Measurements from ENCODE around the gene NACA2. TPM values are rescaled to one million over a fixed set of nuclear protein-coding genes. Genes with fewer than 3 reads are reported as not detected.

Gene NACA2
- total RNA-seq, 1 donor from 2014 or later, result not detected

- no peak for DNase-seq (ENCODE audit: low spot score)
- Mint-ChIP-seq H3K4me3 (ENCODE audit: unreplicated experiment) (no peak overlapping the region), H3K9me3 (ENCODE audit: low read depth) (peaks cover 37% of the 10 kb centered on the region), H3K27ac (ENCODE audit: unreplicated experiment) (no peak overlapping the region), H3K27me3 (ENCODE audit: low read depth) (no peaks in the 10 kb centered on the region), H3K36me3 (ENCODE audit: low read depth) (peaks cover 6% of the 10 kb centered on the region), H3K4me1 (ENCODE audit: low read depth) (peaks cover 10% of the 10 kb centered on the region)
- TF ChIP-seq, protein P1, sequence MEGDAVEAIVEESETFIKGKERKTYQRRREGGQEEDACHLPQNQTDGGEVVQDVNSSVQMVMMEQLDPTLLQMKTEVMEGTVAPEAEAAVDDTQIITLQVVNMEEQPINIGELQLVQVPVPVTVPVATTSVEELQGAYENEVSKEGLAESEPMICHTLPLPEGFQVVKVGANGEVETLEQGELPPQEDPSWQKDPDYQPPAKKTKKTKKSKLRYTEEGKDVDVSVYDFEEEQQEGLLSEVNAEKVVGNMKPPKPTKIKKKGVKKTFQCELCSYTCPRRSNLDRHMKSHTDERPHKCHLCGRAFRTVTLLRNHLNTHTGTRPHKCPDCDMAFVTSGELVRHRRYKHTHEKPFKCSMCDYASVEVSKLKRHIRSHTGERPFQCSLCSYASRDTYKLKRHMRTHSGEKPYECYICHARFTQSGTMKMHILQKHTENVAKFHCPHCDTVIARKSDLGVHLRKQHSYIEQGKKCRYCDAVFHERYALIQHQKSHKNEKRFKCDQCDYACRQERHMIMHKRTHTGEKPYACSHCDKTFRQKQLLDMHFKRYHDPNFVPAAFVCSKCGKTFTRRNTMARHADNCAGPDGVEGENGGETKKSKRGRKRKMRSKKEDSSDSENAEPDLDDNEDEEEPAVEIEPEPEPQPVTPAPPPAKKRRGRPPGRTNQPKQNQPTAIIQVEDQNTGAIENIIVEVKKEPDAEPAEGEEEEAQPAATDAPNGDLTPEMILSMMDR (IDR thresholded peaks at IDR 0.05), result no peak
These were observed 27.9 kb upstream of the NACA2 start for GRCh38 chr17:61618950-61619349.

- TF ChIP-seq, protein P1 (IDR thresholded peaks at IDR 0.05), result no peak
- DNase-seq (ENCODE audit: low spot score), result no peak
- Mint-ChIP-seq H3K4me3 (ENCODE audit: unreplicated experiment) (no peak overlapping the region), H3K27me3 (ENCODE audit: low read depth) (no peaks in the 10 kb centered on the region), H3K4me1 (ENCODE audit: low read depth) (peaks cover 10% of the 10 kb centered on the region), H3K36me3 (ENCODE audit: low read depth) (peaks cover 6% of the 10 kb centered on the region), H3K27ac (ENCODE audit: unreplicated experiment) (no peak overlapping the region), H3K9me3 (ENCODE audit: low read depth) (peaks cover 34% of the 10 kb centered on the region)
These were observed 26.3 kb upstream of the NACA2 start for GRCh38 chr17:61617330-61617729.

GRCh38 chr17:61616783-61617182, 25.8 kb upstream of the NACA2 start:
- no peak overlapping the region for H3K4me3 Mint-ChIP-seq (ENCODE audit: unreplicated experiment)
- TF ChIP-seq, protein P1 (IDR thresholded peaks at IDR 0.05), result no peak
- peaks cover 34% of the 10 kb centered on the region for H3K9me3 Mint-ChIP-seq (ENCODE audit: low read depth)
- peaks cover 6% of the 10 kb centered on the region for H3K36me3 Mint-ChIP-seq (ENCODE audit: low read depth)
- H3K4me1 Mint-ChIP-seq (ENCODE audit: low read depth), result peaks cover 10% of the 10 kb centered on the region
- DNase-seq (ENCODE audit: low spot score), result no peak
- H3K27ac Mint-ChIP-seq (ENCODE audit: unreplicated experiment), result no peak overlapping the region
- H3K27me3 Mint-ChIP-seq (ENCODE audit: low read depth), result no peaks in the 10 kb centered on the region

DNA sequence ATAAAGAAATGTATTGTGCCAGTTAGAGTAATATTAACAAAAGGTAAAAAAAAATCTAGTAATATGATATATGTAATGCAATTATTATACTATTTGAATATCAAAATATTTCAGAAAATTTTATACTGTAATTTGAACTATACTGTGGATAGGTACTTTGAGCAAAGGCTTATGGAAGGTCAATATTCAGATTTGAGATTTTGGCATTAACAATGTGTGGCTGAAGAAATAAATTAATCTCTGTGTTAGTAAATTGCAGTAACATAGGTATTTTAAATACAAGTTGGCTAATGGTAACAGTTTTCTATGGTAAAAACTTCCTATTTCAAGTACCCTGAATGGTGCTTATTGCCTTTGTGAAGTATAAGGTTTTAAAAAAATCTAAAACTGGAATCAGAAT, 23.2 kb upstream of the NACA2 start:
- no peak for DNase-seq (ENCODE audit: low spot score)
- H3K27me3 Mint-ChIP-seq (ENCODE audit: low read depth), result no peaks in the 10 kb centered on the region
- no peak overlapping the region for H3K4me3 Mint-ChIP-seq (ENCODE audit: unreplicated experiment)
- peaks cover 3% of the 10 kb centered on the region for H3K36me3 Mint-ChIP-seq (ENCODE audit: low read depth)
- H3K27ac Mint-ChIP-seq (ENCODE audit: unreplicated experiment), result no peak overlapping the region
- peaks cover 14% of the 10 kb centered on the region for H3K9me3 Mint-ChIP-seq (ENCODE audit: low read depth)
- TF ChIP-seq, protein P1 (IDR thresholded peaks at IDR 0.05), result no peak
- peaks cover 10% of the 10 kb centered on the region for H3K4me1 Mint-ChIP-seq (ENCODE audit: low read depth)

DNA sequence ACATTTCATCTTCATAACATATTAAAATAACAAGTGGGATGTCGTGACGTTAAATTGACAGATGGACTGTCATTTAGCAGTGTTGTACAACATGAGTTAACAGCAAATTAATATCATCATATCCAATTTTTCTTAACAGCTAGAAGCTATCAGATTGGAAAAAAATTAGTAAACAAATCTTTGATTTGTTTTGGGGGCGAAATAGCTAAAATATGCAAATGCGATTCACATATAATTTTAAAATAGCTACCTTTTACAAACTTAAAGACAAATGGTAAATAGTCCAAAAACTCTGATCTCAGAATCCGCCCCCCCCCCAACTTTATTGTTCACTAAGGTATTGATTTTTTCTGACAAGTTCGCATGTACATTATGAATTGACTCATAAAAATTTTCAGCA, 20.3 kb upstream of the NACA2 start:
- TF ChIP-seq, protein P1 (IDR thresholded peaks at IDR 0.05), result no peak
- Mint-ChIP-seq H3K4me1 (ENCODE audit: low read depth) (peaks cover 10% of the 10 kb centered on the region), H3K27me3 (ENCODE audit: low read depth) (no peaks in the 10 kb centered on the region), H3K36me3 (ENCODE audit: low read depth) (no peaks in the 10 kb centered on the region), H3K4me3 (ENCODE audit: unreplicated experiment) (no peak overlapping the region), H3K27ac (ENCODE audit: unreplicated experiment) (no peak overlapping the region), H3K9me3 (ENCODE audit: low read depth) (peaks cover 7% of the 10 kb centered on the region)
- no peak for DNase-seq (ENCODE audit: low spot score)

All from chondrocyte (in vitro differentiated cells).